ENCODE measurements around the gene C19orf18. TPM values are rescaled to one million over a fixed set of nuclear protein-coding genes. Genes with fewer than 3 reads are reported as not detected.

Gene C19orf18
- total and polyA plus RNA-seq, 2 of the 4 experiments (the other 2 are of a cell fraction) = 0.15 TPM; not detected in 1

DNA sequence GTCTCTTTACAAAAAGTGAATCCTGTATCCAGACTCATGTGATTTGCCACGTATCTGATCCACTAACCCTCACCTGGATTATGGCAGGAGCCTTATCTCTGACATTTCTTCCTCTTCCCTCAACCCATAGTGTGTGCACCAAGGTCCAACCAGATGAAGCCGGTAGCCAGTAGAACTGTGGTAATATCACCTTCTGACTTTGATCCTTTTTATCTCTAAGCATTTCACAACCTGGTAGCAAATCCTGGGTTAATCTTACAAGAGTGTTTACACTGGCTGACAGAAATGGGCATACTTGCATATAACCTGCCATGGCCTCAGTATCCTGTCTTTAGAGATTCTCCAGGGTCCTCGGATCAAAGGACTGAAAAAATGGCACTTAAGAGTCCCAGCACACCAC lies 59.8 kb downstream of the C19orf18 start:
- no peak overlapping the region for H4K91ac ChIP-seq (ENCODE audit: insufficient read depth, low read depth, low read length)
- no peak overlapping the region for H2AK5ac ChIP-seq (ENCODE audit: low read depth, low read length)
- no peaks in the 10 kb centered on the region for H4K20me1 ChIP-seq (ENCODE audit: insufficient read depth, low read length)
- H3K4me3 ChIP-seq (ENCODE audit: insufficient read depth, low read depth, low read length) = no peak overlapping the region
- no peak overlapping the region for H2AFZ ChIP-seq (replicated peaks; ENCODE audit: low read length, poor library complexity)
- dilution Hi-C loops (cut with HindIII; ENCODE audit: low sequenced_read_pairs, unreplicated experiment) (no loop called here), intact Hi-C loops (cut with micrococcal nuclease) (no loop called here), in situ Hi-C loops (cut with MboI; ENCODE audit: low sequenced_read_pairs) (no loop called here)
- no peak overlapping the region for H4K8ac ChIP-seq (ENCODE audit: low read depth in 2 of 2, low read length in 2 of 2)
- ChIA-PET POLR2A (ENCODE audit: unreplicated experiment) (no interaction called here), CTCF (interaction anchor here (0.5 to 0.7 kb wide), 2 partner anchors 244 to 449 kb away, joined by 3 to 5 read pairs; no protein-coding TSS in a partner anchor)
- no peak overlapping the region for H3K23ac ChIP-seq (ENCODE audit: low read depth, low read length)
- H3K9me1 ChIP-seq (ENCODE audit: insufficient read depth, low read length) = no peaks in the 10 kb centered on the region
- H2BK15ac ChIP-seq (ENCODE audit: low read depth, low read length) = no peak overlapping the region
- H4K5ac ChIP-seq (ENCODE audit: low read depth, low read length) = no peak overlapping the region
- no peak overlapping the region for H2BK20ac ChIP-seq (ENCODE audit: low read depth, low read length)
- no peak overlapping the region for H2AK9ac ChIP-seq (replicated peaks; ENCODE audit: low read depth, low read length, poor library complexity)
- no peak for ATAC-seq (ENCODE audit: low read depth)
- no peak overlapping the region for H3K9ac ChIP-seq (ENCODE audit: low read depth, low read length)
- H3K27ac ChIP-seq (ENCODE audit: insufficient read depth, low read length) = no peak overlapping the region
- H3K18ac ChIP-seq (ENCODE audit: low read depth, low read length) = no peak overlapping the region
- 80% methylated on average over 1 of the region's 3 CpGs; no CpG with 5 or more reads in 1 of the 2 experiments for WGBS, 2 experiments (ENCODE audit: extremely low coverage in 2 of 2, insufficient read length in 1 of 2)
- no peak overlapping the region for H3K14ac ChIP-seq (replicated peaks; ENCODE audit: low read depth, low read length)
- no peak overlapping the region for H3K4ac ChIP-seq (ENCODE audit: low read depth, low read length)
- no TSS peak for BruUV-seq (replicated peaks)
- no peaks in the 10 kb centered on the region for H3K27me3 ChIP-seq (ENCODE audit: control insufficient read depth, insufficient read depth, low read length)
- H2BK120ac ChIP-seq (ENCODE audit: low read depth, low read length) = no peak overlapping the region
- DNase-seq = no peak
- H3K4me2 ChIP-seq (ENCODE audit: low read depth, low read length) = no peak overlapping the region
- no peak for TF ChIP-seq CHD1 (IDR thresholded peaks at IDR 0.05; ENCODE audit: low read depth, low read length)
- TF ChIP-seq ELK1 (IDR thresholded peaks at IDR 0.05; ENCODE audit: borderline replicate concordance, low read depth, low read length) = no peak
- TF ChIP-seq RFX5 (IDR thresholded peaks at IDR 0.05; ENCODE audit: low read depth, low read length) = no peak
- TF ChIP-seq POLR2A (IDR thresholded peaks at IDR 0.05; ENCODE audit: low read depth, low read length) = no peak
- TF ChIP-seq BHLHE40 (IDR thresholded peaks at IDR 0.05; ENCODE audit: low read depth, low read length) = no peak
- TF ChIP-seq MXI1 (IDR thresholded peaks at IDR 0.05; ENCODE audit: borderline replicate concordance, low read depth, low read length) = no peak
- no peak for TF ChIP-seq CTCF (conservative IDR thresholded peaks at IDR 0.05; ENCODE audit: low read depth, low read length)
- TF ChIP-seq, protein P1, sequence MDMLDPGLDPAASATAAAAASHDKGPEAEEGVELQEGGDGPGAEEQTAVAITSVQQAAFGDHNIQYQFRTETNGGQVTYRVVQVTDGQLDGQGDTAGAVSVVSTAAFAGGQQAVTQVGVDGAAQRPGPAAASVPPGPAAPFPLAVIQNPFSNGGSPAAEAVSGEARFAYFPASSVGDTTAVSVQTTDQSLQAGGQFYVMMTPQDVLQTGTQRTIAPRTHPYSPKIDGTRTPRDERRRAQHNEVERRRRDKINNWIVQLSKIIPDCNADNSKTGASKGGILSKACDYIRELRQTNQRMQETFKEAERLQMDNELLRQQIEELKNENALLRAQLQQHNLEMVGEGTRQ (IDR thresholded peaks at IDR 0.05; ENCODE audit: low read depth, low read length) = no peak
- TF ChIP-seq RCOR1 (IDR thresholded peaks at IDR 0.05; ENCODE audit: insufficient replicate concordance, low read length) = no peak
- TF ChIP-seq MAZ (IDR thresholded peaks at IDR 0.05; ENCODE audit: borderline replicate concordance, low read depth, low read length) = no peak
- no peak for TF ChIP-seq CEBPB (IDR thresholded peaks at IDR 0.05; ENCODE audit: low read depth, low read length)
- TF ChIP-seq RAD21 (IDR thresholded peaks at IDR 0.05; ENCODE audit: low read length) = no peak
- no peak for TF ChIP-seq MAFK (IDR thresholded peaks at IDR 0.05; ENCODE audit: low read depth, low read length)
- no peak for TF ChIP-seq FOS (IDR thresholded peaks at IDR 0.05; ENCODE audit: low read depth, low read length)
- TF ChIP-seq SMC3 (IDR thresholded peaks at IDR 0.05; ENCODE audit: low read depth, low read length) = no peak
- no peak for TF ChIP-seq NFE2L2 (IDR thresholded peaks at IDR 0.05; ENCODE audit: low read depth, low read length)
- no peak overlapping the region for H2BK5ac ChIP-seq (ENCODE audit: low read depth, low read length, poor library complexity, severe bottlenecking)
- H3K4me1 ChIP-seq (ENCODE audit: control insufficient read depth, insufficient read depth, low read length) = peaks cover 2% of the 10 kb centered on the region; the same call in 1 of the 2 replicates
- H3K79me1 ChIP-seq (ENCODE audit: low read depth in 1 of 2, low read length in 2 of 2) = peaks cover 21 to 30% of the 10 kb centered on the region in 2 experiments
- peaks cover 6% of the 10 kb centered on the region for H3K9me3 ChIP-seq (ENCODE audit: control insufficient read depth, insufficient read depth, low read length)
- H3K36me3 ChIP-seq (ENCODE audit: control insufficient read depth, insufficient read depth, low read length) = peaks cover 25% of the 10 kb centered on the region
- no peak overlapping the region for H3K56ac ChIP-seq (ENCODE audit: extremely low read depth, insufficient read depth, low read length)

Data from IMR-90 (cell line).